ENCODE measurements around the gene GPR176.

Gene GPR176

GRCh38 chr15:39925112-39925842 lies 5.2 kb upstream of the GPR176 start:
- TF ChIP-seq CTCF (IDR thresholded peaks at IDR 0.05; ENCODE audit: control insufficient read depth, extremely low read depth, insufficient read depth) = no peak
- no peak for DNase-seq (ENCODE audit: low read depth)
- H3K4me3 ChIP-seq (ENCODE audit: low read depth, low read length) = no peak overlapping the region

- no peak for TF ChIP-seq CTCF (IDR thresholded peaks at IDR 0.05; ENCODE audit: control insufficient read depth, extremely low read depth, insufficient read depth)
- H3K4me3 ChIP-seq (ENCODE audit: low read depth, low read length) = no peak overlapping the region
- no peak for DNase-seq (ENCODE audit: low read depth)
Measured at GRCh38 chr15:39924437-39924836, 4.4 kb upstream of the GPR176 start.

- no peak overlapping the region for H3K4me3 ChIP-seq (ENCODE audit: low read depth, low read length)
- no peak for TF ChIP-seq CTCF (IDR thresholded peaks at IDR 0.05; ENCODE audit: control insufficient read depth, extremely low read depth, insufficient read depth)
- DNase-seq (ENCODE audit: low read depth) = no peak
Measured at GRCh38 chr15:39922462-39923092, 2.5 kb upstream of the GPR176 start.

GRCh38 chr15:39921274-39921638 lies 1.2 kb upstream of the GPR176 start:
- no peak for TF ChIP-seq CTCF (IDR thresholded peaks at IDR 0.05; ENCODE audit: control insufficient read depth, extremely low read depth, insufficient read depth)
- DNase-seq (ENCODE audit: low read depth) = no peak
- H3K4me3 ChIP-seq (ENCODE audit: low read depth, low read length) = peak overlapping the region; percentile 67

GRCh38 chr15:39920510-39921273 lies 626 bp upstream of the GPR176 start:
- 0 out of 2 replicates have a peak, but pooled peaks have one; percentile 8 for TF ChIP-seq CTCF (IDR thresholded peaks at IDR 0.05; ENCODE audit: control insufficient read depth, extremely low read depth, insufficient read depth)
- no peak for DNase-seq (ENCODE audit: low read depth)
- H3K4me3 ChIP-seq (ENCODE audit: low read depth, low read length) = peak overlapping the region; percentile 67

- no peak for DNase-seq (ENCODE audit: low read depth)
- no peak for TF ChIP-seq CTCF (IDR thresholded peaks at IDR 0.05; ENCODE audit: control insufficient read depth, extremely low read depth, insufficient read depth)
- peak overlapping the region; percentile 67; the same call in 1 of the 2 replicates for H3K4me3 ChIP-seq (ENCODE audit: low read depth, low read length)
Measured at GRCh38 chr15:39919411-39919747, 687 bp downstream of the GPR176 start.
